ENCODE data around the gene VAPB.

VAPB gene

GRCh38 chr20:58377766-58378401 is 11.1 kb upstream of the VAPB start:
- TF ChIP-seq CTCF (IDR thresholded peaks at IDR 0.05; ENCODE audit: low read depth, low read length, missing control alignments) = no peak
- no peak for DNase-seq (ENCODE audit: extremely low read depth, low read depth)

GRCh38 chr20:58378704-58379103 is 10.3 kb upstream of the VAPB start:
- H3K4me3 ChIP-seq (replicated peaks; ENCODE audit: low read depth, low read length) = no peak overlapping the region
- no peak for DNase-seq (ENCODE audit: extremely low read depth, low read depth)
- TF ChIP-seq CTCF (IDR thresholded peaks at IDR 0.05; ENCODE audit: low read depth, low read length, missing control alignments) = peak; percentile 19

More at GRCh38 chr20:58377766-58378401, 11.1 kb upstream of the VAPB start:
- no peak overlapping the region for H3K4me3 ChIP-seq (replicated peaks; ENCODE audit: low read depth, low read length)

- TF ChIP-seq CTCF (IDR thresholded peaks at IDR 0.05; ENCODE audit: low read depth, low read length, missing control alignments) = no peak
- H3K4me3 ChIP-seq (replicated peaks; ENCODE audit: low read depth, low read length) = no peak overlapping the region
- no peak for DNase-seq (ENCODE audit: extremely low read depth, low read depth)
Observed at GRCh38 chr20:58381627-58382026, 7.4 kb upstream of the VAPB start.

- no peak for DNase-seq (ENCODE audit: extremely low read depth, low read depth)
- no peak for TF ChIP-seq CTCF (IDR thresholded peaks at IDR 0.05; ENCODE audit: low read depth, low read length, missing control alignments)
- H3K4me3 ChIP-seq (replicated peaks; ENCODE audit: low read depth, low read length) = no peak overlapping the region
Observed at GRCh38 chr20:58382096-58382495, 6.9 kb upstream of the VAPB start.

GRCh38 chr20:58384821-58385220 is 4.2 kb upstream of the VAPB start:
- TF ChIP-seq CTCF (IDR thresholded peaks at IDR 0.05; ENCODE audit: low read depth, low read length, missing control alignments) = no peak
- H3K4me3 ChIP-seq (replicated peaks; ENCODE audit: low read depth, low read length) = no peak overlapping the region
- DNase-seq (ENCODE audit: extremely low read depth, low read depth) = no peak

GRCh38 chr20:58388028-58388601 is 914 bp upstream of the VAPB start:
- H3K4me3 ChIP-seq (replicated peaks; ENCODE audit: low read depth, low read length) = no peak overlapping the region
- no peak for TF ChIP-seq CTCF (IDR thresholded peaks at IDR 0.05; ENCODE audit: low read depth, low read length, missing control alignments)

More at GRCh38 chr20:58388028-58388601, 914 bp upstream of the VAPB start:
- no peak for DNase-seq (ENCODE audit: extremely low read depth, low read depth)

Measured in HFF-Myc (cell line).